AG04449 (cell line): ENCODE measurements around the gene EVC2.

Experiments used
- CTCF ChIA-PET: fragments of 350-600 bp; formaldehyde crosslinking; extraction: SDS; loops from one replicate; lab custom pipeline; 2021; ENCODE audit warnings: antibody characterized with exemption; lab: Yijun Ruan, JAX
- POLR2A ChIA-PET: fragments of 400-600, 350-600 bp; formaldehyde crosslinking; extraction: SDS; loops from one replicate; lab custom pipeline; 2020; ENCODE audit warnings: antibody characterized with exemption, inconsistent platforms; lab: Yijun Ruan, JAX
- DNase-seq: peaks from one replicate; pipeline ENCODE4 v3.0.0-alpha.2; 2010; ENCODE audit warnings: low read depth, low spot score
- H3K4me3 ChIP-seq: 2 replicates; pipeline ENCODE4 v1.5.1; 2011; ENCODE audit warnings: low read depth, mild to moderate bottlenecking, control low read depth, low read length
- TF ChIP-seq, protein P1 (sequence below): IDR thresholded peaks from one replicate; pipeline ENCODE4 v1.5.1; 2011; ENCODE audit warnings: mild to moderate bottlenecking, moderate library complexity, low read length, control low read depth, inconsistent platforms; ENCODE audit not compliant: insufficient read depth; ENCODE audit errors: missing control alignments

Gene EVC2

DNA sequence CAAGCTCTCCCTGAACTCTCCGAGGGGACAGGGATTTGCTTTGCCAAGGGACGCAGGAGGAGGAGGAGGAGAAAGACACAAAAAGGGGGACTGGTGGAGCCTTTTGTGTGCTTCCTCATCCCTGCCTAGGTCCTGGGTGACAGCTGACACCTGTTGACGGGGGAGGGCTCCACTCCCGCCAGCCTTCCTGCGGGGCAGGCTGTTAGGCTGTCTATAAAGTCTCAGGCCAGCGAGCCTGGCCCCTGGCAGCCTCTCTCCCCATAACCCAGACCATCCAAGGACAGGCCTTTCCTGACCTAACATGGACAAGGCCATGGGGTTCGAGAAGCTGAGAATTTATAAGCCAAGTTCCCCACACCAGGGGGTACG, 832 bp upstream of the EVC2 start:
- ChIA-PET POLR2A (interaction anchor here (0.8 to 1.6 kb wide), 3 partner anchors 12 to 39 kb away, joined by 3 to 8 read pairs (median 3); no protein-coding TSS in a partner anchor), CTCF (interaction anchor here (1.1 to 3.3 kb wide), 9 partner anchors 10 to 104 kb away, joined by 3 to 18 read pairs (median 5); no protein-coding TSS in a partner anchor)
- TF ChIP-seq, protein P1, sequence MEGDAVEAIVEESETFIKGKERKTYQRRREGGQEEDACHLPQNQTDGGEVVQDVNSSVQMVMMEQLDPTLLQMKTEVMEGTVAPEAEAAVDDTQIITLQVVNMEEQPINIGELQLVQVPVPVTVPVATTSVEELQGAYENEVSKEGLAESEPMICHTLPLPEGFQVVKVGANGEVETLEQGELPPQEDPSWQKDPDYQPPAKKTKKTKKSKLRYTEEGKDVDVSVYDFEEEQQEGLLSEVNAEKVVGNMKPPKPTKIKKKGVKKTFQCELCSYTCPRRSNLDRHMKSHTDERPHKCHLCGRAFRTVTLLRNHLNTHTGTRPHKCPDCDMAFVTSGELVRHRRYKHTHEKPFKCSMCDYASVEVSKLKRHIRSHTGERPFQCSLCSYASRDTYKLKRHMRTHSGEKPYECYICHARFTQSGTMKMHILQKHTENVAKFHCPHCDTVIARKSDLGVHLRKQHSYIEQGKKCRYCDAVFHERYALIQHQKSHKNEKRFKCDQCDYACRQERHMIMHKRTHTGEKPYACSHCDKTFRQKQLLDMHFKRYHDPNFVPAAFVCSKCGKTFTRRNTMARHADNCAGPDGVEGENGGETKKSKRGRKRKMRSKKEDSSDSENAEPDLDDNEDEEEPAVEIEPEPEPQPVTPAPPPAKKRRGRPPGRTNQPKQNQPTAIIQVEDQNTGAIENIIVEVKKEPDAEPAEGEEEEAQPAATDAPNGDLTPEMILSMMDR = no peak
- H3K4me3 ChIP-seq = no peak overlapping the region
- no peak for DNase-seq

DNA sequence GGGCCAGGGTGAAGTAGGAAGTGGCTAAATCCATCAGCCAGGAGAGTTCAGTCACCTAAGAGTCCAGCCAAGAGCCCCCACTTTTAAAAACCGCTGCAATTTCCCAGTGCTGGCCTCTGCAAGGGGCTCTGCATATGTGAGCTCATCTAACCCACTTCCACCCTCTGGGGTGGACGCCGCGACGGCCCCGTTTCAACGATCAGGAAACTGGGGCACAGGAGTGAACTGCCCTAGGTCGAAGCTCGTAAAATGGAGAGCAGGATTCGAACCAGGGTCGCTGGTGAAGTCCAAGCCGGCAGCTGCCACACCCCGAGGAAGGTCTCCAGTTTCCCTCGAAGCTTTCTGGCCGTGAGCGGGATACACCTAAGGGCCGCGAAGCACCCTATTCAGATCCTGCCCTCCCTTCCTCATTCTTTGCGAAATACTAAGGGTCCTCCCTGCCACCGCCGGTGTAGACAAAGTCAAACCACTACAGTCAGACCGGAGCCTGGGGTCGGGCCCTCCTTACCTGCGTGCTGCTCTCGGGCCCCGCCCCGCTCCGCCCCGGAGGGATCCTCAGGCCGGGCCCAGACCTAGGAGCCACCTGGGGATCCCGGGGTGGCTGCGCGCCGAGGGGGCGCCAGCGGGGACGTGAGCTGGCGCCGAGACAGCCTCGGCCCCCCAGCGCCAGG, 446 bp downstream of the EVC2 start:
- peak overlapping the region; percentile 65 for H3K4me3 ChIP-seq

GRCh38 chr4:5707366-5707765, 993 bp downstream of the EVC2 start:
- DNase-seq = no peak
- TF ChIP-seq, protein P1 = no peak
- CTCF ChIA-PET = interaction anchor here (1.2 to 3.3 kb wide), 4 partner anchors 9 to 88 kb away, joined by 3 to 18 read pairs (median 4); no protein-coding TSS in a partner anchor
- POLR2A ChIA-PET = interaction anchor here (1.2 kb wide), 1 partner anchor 28 kb away, joined by 3 read pairs; no protein-coding TSS in a partner anchor
- peak overlapping the region; percentile 65 for H3K4me3 ChIP-seq

More for the DNA sequence above, 446 bp downstream of the EVC2 start:
- ChIA-PET CTCF (interaction anchor here (0.7 to 3.3 kb wide), 7 partner anchors 10 to 656 kb away, joined by 3 to 18 read pairs (median 3); partner anchors contain the start of gene STK32B), POLR2A (interaction anchor here (1.2 to 1.6 kb wide), 3 partner anchors 10 to 40 kb away, joined by 3 to 8 read pairs (median 3); no protein-coding TSS in a partner anchor)
- DNase-seq = no peak
- TF ChIP-seq, protein P1 = no peak

DNA sequence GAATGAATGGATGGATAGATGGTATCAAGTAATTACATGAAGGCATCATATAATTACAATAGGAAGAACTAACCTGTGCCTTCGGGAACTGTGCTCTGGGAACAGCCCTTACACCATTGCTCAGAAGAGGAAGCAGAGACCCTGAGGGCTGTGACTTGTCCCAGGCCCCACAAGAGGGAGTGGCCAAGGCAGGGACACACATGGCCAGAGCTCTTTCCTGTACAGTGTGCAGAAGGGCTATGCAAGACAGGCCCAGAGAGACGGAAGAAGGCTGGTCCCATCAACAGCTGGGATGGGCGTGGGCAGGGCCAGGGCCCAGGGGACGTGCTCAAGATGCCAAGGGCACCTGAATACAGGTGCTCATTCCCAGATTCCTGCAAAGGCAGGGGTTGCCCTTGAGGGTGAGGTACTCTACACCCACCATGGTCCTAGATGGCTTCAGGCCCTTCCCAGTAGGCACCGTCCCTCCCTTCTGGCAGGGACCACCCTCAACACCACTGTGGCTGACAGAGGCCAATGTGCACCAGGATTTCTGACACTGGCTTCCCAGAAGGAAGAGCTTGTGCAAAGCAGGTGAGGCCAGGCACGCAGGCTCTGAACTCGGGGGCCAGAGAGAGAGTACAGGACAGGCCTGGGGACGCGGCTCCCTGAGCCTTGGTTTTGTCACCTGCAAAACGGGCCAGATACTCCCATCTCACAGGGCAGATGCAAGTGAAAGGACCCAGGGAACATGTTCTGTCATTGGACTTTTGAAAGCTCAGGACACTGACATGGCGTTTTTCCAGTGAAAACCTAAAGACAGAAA, 1.7 kb downstream of the EVC2 start:
- no peak overlapping the region; the same call in 1 of the 2 replicates for H3K4me3 ChIP-seq
- TF ChIP-seq, protein P1 = no peak
- ChIA-PET POLR2A (no interaction called here), CTCF (interaction anchor here (1.2 kb wide), 1 partner anchor 88 kb away, joined by 3 read pairs; no protein-coding TSS in a partner anchor)
- no peak for DNase-seq

GRCh38 chr4:5705647-5706320, 2.6 kb downstream of the EVC2 start:
- ChIA-PET POLR2A (no interaction called here), CTCF (interaction anchor here (0.9 kb wide), 1 partner anchor 47 kb away, joined by 3 read pairs; no protein-coding TSS in a partner anchor)
- TF ChIP-seq, protein P1 = no peak
- no peak overlapping the region for H3K4me3 ChIP-seq
- no peak for DNase-seq
